HG03045 (cell line): ENCODE results near the gene BARX1.

Experiments used
- ATAC-seq: cut with Tn5 transposase; IDR thresholded peaks from one replicate; pipeline ENCODE4 v1.9.1; 2021; ENCODE audit warnings: mild to moderate bottlenecking, moderate library complexity; ENCODE audit not compliant: unreplicated experiment

BARX1 gene

DNA sequence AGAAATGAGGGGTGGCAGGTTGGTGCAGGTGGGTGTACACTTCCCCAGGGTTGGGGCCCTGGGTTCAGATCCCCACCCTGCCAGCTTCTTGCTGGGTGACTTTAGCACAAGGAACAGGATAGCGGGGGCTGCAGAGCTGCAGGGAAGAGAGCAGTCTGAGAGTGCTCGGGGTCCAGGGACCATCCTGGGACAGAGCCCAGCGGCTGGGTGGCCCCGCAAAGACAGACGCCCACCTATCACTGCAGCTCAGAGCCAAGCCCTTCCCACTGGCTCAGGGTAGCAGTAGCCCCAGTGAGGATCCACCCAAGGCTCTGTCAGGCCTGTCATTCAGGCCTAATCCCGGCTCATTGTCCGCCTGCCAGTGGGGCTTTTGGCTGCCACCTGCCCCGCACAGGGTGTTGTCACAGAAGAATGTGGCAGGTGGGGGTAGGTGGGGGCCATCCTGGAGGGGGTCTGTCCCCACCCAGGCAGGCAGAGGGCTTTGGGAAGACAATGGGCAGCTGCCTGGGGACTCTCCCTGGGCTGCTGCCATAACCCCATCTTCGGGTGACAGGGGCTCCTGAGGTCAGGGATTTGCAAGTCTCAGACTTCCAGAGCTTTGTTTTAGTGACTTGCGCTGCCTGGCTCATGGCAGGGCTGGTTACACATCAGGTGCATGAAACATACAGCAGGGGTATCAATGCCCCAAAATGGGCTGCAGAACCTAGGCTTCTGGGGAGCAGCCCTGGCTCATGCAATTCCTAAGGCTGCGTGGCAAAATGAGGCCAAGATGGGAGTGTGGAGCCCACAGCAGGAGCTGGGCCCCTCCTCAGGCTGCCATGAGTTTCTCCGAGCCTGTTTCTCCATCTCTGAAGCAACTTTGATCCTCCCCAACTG lies 52.1 kb downstream of the BARX1 start:
- no peak for ATAC-seq

DNA sequence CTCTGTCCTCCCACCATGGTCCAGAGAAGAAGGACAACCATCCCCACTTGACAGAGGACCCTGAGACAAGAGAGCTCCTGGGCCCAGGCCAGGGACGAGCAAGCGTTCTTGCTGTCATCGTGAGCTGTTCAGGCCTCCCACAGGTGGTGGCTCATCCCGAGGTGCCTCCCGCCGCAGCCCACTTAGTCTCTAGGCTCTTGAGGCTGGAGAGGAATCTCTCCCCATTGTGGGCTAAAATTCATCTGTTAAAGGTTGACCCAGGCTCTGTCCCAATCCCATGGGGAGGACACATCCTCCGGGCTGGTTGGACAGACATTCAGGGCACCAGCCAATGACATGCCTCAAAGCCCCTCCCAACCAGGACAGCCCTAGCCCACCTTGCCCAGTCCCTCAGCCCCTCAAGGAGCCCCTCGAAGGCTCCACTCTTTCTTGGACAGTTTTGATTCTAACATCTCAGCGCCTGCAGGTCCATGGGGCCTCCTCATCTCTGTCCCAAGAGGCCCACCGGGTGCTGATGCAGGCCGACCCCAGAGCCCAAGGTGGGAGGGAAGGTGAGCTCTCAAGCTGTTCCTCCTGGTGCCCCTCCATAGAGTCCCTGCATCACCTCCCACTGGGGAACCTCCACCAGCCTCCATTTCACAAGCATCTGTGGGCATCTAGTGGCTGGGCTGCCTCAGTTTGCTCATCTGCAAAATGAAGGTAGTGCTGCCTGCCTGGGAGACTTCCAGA lies 52.9 kb downstream of the BARX1 start:
- ATAC-seq, result no peak
